ENCODE measurements around the gene ZFAND3.

The ZFAND3 gene

DNA sequence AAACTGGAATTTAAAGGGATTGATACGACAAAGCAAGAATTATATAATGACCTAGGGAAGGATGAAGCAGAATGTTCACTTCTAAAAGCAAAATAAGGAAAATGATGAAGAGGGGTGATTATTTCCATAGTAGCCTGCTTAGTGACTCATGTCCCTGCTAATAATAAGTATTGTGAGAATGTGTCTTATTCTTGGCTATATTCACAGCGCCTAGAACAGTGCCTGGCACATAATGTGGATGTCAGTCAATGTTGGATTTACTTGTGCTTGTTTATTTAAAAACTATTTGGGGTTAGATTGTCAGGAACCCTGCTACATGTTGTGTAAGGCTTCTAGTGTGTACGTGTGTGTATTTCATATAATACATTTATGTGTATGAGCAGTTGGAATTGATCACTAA lies 85.1 kb downstream of the ZFAND3 start:
- H2BK5ac ChIP-seq (ENCODE audit: low read depth, low read length, poor library complexity, severe bottlenecking) = no peak overlapping the region
- H3K27me3 ChIP-seq (ENCODE audit: control insufficient read depth in 1 of 2, insufficient read depth in 1 of 2, low read length in 2 of 2) = no peaks in the 10 kb centered on the region
- peaks cover 7% of the 10 kb centered on the region for H3K79me1 ChIP-seq (replicated peaks; ENCODE audit: low read length, poor library complexity, severe bottlenecking)
- no peaks in the 10 kb centered on the region for H3K9me3 ChIP-seq (ENCODE audit: control insufficient read depth, low read length)
- H2BK12ac ChIP-seq (ENCODE audit: low read length in 2 of 2) = no peak overlapping the region
- no peaks in the 10 kb centered on the region for H3K4me1 ChIP-seq (ENCODE audit: control insufficient read depth, insufficient read depth, low read depth, low read length)
- no peak overlapping the region for H3K27ac ChIP-seq (ENCODE audit: low read length, poor library complexity, severe bottlenecking)
- H4K8ac ChIP-seq (ENCODE audit: low read length) = no peak overlapping the region
- H3K23ac ChIP-seq (ENCODE audit: low read length in 2 of 2) = no peak overlapping the region
- no peak overlapping the region for H3K9ac ChIP-seq (ENCODE audit: low read length)
- no peak overlapping the region for H2AFZ ChIP-seq (ENCODE audit: low read depth, low read length)
- H3K36me3 ChIP-seq (ENCODE audit: control insufficient read depth in 1 of 2, insufficient read depth in 2 of 2, low read depth in 1 of 2, low read length in 2 of 2) = no peaks in the 10 kb centered on the region
- no peak overlapping the region for H2BK15ac ChIP-seq (ENCODE audit: low read depth, poor library complexity, severe bottlenecking)
- no peak overlapping the region for H3K4me2 ChIP-seq (ENCODE audit: low read length, poor library complexity, severe bottlenecking)
- H3K18ac ChIP-seq (ENCODE audit: low read depth in 1 of 2, low read length in 2 of 2) = no peak overlapping the region
- no peak overlapping the region for H3K14ac ChIP-seq (ENCODE audit: low read length in 2 of 2)
- H3K4ac ChIP-seq (ENCODE audit: low read depth in 1 of 2, low read length in 2 of 2) = no peak overlapping the region
- no peak overlapping the region for H2AK5ac ChIP-seq (ENCODE audit: low read length, severe bottlenecking)
- no peak for DNase-seq
- 98% methylated on average over 3 of the region's 3 CpGs for WGBS
- no peak overlapping the region for H4K91ac ChIP-seq (ENCODE audit: low read length)
- no peak overlapping the region for H3K4me3 ChIP-seq (ENCODE audit: insufficient read depth in 1 of 2, low read depth in 1 of 2, low read length in 2 of 2)
- no peak overlapping the region for H2BK120ac ChIP-seq (ENCODE audit: low read depth, low read length)

DNA sequence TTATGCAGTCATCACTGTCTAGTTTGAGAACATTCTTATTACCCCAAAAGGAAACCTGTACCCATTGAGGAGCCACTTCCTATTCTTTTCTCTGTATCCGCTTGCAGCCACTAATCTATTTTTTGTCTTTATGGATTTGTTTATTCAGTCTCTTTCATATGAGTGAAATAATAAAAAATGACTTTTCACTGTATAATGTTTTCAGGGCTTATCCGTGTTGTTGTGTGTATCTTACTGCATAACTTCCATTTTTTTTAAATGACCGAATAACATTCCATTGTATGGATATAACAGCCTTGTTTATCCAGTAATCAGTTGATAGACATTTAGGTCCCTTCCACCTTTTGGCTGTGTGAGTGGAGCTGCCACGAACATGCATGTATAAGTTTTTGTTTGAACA lies 86.6 kb downstream of the ZFAND3 start:
- H3K4me2 ChIP-seq (ENCODE audit: low read length, poor library complexity, severe bottlenecking) = no peak overlapping the region
- H3K79me1 ChIP-seq (replicated peaks; ENCODE audit: low read length, poor library complexity, severe bottlenecking) = peaks cover 5% of the 10 kb centered on the region
- no peak overlapping the region for H3K14ac ChIP-seq (ENCODE audit: low read length in 2 of 2)
- H4K91ac ChIP-seq (ENCODE audit: low read length) = no peak overlapping the region
- H2AK5ac ChIP-seq (ENCODE audit: low read length, severe bottlenecking) = no peak overlapping the region
- H3K9ac ChIP-seq (ENCODE audit: low read length) = no peak overlapping the region
- no peak overlapping the region for H2BK15ac ChIP-seq (ENCODE audit: low read depth, poor library complexity, severe bottlenecking)
- no peaks in the 10 kb centered on the region for H3K4me1 ChIP-seq (ENCODE audit: control insufficient read depth, insufficient read depth, low read depth, low read length)
- no peaks in the 10 kb centered on the region for H3K36me3 ChIP-seq (ENCODE audit: control insufficient read depth in 1 of 2, insufficient read depth in 2 of 2, low read depth in 1 of 2, low read length in 2 of 2)
- no peak overlapping the region for H2BK12ac ChIP-seq (ENCODE audit: low read length in 2 of 2)
- peak; percentile 20 for DNase-seq
- H2BK5ac ChIP-seq (ENCODE audit: low read depth, low read length, poor library complexity, severe bottlenecking) = no peak overlapping the region
- no peaks in the 10 kb centered on the region for H3K9me3 ChIP-seq (ENCODE audit: control insufficient read depth, low read length)
- H3K4ac ChIP-seq (ENCODE audit: low read depth in 1 of 2, low read length in 2 of 2) = no peak overlapping the region
- H3K27ac ChIP-seq (ENCODE audit: low read length, poor library complexity, severe bottlenecking) = no peak overlapping the region
- H3K27me3 ChIP-seq (ENCODE audit: control insufficient read depth in 1 of 2, insufficient read depth in 1 of 2, low read length in 2 of 2) = no peaks in the 10 kb centered on the region
- H3K18ac ChIP-seq (ENCODE audit: low read depth in 1 of 2, low read length in 2 of 2) = no peak overlapping the region
- 73% methylated on average over 1 of the region's 4 CpGs for WGBS
- H2AFZ ChIP-seq (ENCODE audit: low read depth, low read length) = no peak overlapping the region
- H3K4me3 ChIP-seq (ENCODE audit: insufficient read depth in 1 of 2, low read depth in 1 of 2, low read length in 2 of 2) = no peak overlapping the region
- no peak overlapping the region for H2BK120ac ChIP-seq (ENCODE audit: low read depth, low read length)
- no peak overlapping the region for H4K8ac ChIP-seq (ENCODE audit: low read length)
- no peak overlapping the region for H3K23ac ChIP-seq (ENCODE audit: low read length in 2 of 2)

DNA sequence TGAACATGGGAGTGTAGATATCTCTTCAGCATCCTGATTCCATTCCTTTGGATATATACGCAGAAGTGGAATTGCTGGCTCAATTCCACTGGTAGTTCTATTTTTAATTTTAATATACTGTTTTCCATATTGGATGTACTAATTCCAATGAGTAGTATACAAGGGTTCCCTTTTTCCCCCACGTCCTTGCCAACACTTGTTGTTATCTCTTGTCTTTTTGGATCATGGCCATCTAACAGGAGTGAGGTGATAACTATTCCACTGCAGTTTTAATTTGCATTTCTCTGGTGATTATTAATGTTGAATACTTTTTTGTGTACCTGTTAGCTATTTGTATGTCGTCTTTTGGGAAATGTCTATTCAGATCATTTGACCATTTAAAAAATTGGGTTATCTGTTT lies 91.5 kb downstream of the ZFAND3 start:
- Histone ChIP-seq H4K91ac (ENCODE audit: low read length) (no peak overlapping the region), H2AK5ac (ENCODE audit: low read length, severe bottlenecking) (no peak overlapping the region), H3K4me1 (ENCODE audit: control insufficient read depth, insufficient read depth, low read depth, low read length) (no peaks in the 10 kb centered on the region), H3K79me1 (replicated peaks; ENCODE audit: low read length, poor library complexity, severe bottlenecking) (peaks cover 8% of the 10 kb centered on the region), H3K36me3 (ENCODE audit: control insufficient read depth in 1 of 2, insufficient read depth in 2 of 2, low read depth in 1 of 2, low read length in 2 of 2) (peaks cover 0 to under 1% of the 10 kb centered on the region in 2 experiments), H3K4me3 (ENCODE audit: insufficient read depth in 1 of 2, low read depth in 1 of 2, low read length in 2 of 2) (no peak overlapping the region), H3K4me2 (ENCODE audit: low read length, poor library complexity, severe bottlenecking) (no peak overlapping the region), H4K8ac (ENCODE audit: low read length) (no peak overlapping the region), H3K9ac (ENCODE audit: low read length) (no peak overlapping the region), H3K23ac (ENCODE audit: low read length in 2 of 2) (no peak overlapping the region), H2BK12ac (ENCODE audit: low read length in 2 of 2) (no peak overlapping the region), H2BK120ac (ENCODE audit: low read depth, low read length) (no peak overlapping the region), H3K27ac (ENCODE audit: low read length, poor library complexity, severe bottlenecking) (no peak overlapping the region), H3K9me3 (ENCODE audit: control insufficient read depth, low read length) (no peaks in the 10 kb centered on the region), H3K18ac (ENCODE audit: low read depth in 1 of 2, low read length in 2 of 2) (no peak overlapping the region), H3K27me3 (ENCODE audit: control insufficient read depth in 1 of 2, insufficient read depth in 1 of 2, low read length in 2 of 2) (no peaks in the 10 kb centered on the region), H3K14ac (ENCODE audit: low read length in 2 of 2) (no peak overlapping the region), H2BK15ac (ENCODE audit: low read depth, poor library complexity, severe bottlenecking) (no peak overlapping the region), H2AFZ (ENCODE audit: low read depth, low read length) (no peak overlapping the region), H2BK5ac (ENCODE audit: low read depth, low read length, poor library complexity, severe bottlenecking) (no peak overlapping the region), H3K4ac (ENCODE audit: low read depth in 1 of 2, low read length in 2 of 2) (no peak overlapping the region)
- DNase-seq = no peak
- 89% methylated on average over 2 of the region's 3 CpGs for WGBS

DNA sequence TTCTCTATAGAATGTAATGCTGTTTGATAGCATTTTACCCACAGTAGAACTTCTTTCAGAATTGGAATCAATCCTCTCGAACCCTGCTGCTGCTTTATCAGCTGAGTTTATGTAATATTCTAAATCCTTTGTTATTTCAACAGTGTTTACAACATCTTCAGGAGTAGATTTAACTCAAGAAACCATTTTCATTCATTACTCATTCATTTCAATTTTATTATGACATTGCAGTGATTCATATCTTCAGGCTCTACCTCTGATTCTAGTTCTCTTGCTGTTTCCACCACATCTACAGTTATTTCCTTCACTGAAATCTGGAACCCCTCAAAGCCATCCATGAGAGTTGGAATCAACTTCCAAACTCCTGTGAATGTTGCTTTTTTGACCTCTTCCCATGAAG lies 93.7 kb downstream of the ZFAND3 start:
- Histone ChIP-seq H3K4ac (ENCODE audit: low read depth in 1 of 2, low read length in 2 of 2) (no peak overlapping the region), H4K8ac (ENCODE audit: low read length) (no peak overlapping the region), H3K14ac (ENCODE audit: low read length in 2 of 2) (no peak overlapping the region), H4K91ac (ENCODE audit: low read length) (no peak overlapping the region), H2BK5ac (ENCODE audit: low read depth, low read length, poor library complexity, severe bottlenecking) (no peak overlapping the region), H3K36me3 (ENCODE audit: control insufficient read depth in 1 of 2, insufficient read depth in 2 of 2, low read depth in 1 of 2, low read length in 2 of 2) (peaks cover 0 to 13% of the 10 kb centered on the region in 2 experiments), H3K23ac (ENCODE audit: low read length in 2 of 2) (no peak overlapping the region), H2BK120ac (ENCODE audit: low read depth, low read length) (no peak overlapping the region), H3K27ac (ENCODE audit: low read length, poor library complexity, severe bottlenecking) (no peak overlapping the region), H3K4me3 (ENCODE audit: insufficient read depth in 1 of 2, low read depth in 1 of 2, low read length in 2 of 2) (no peak overlapping the region), H2AK5ac (ENCODE audit: low read length, severe bottlenecking) (no peak overlapping the region), H2AFZ (ENCODE audit: low read depth, low read length) (no peak overlapping the region), H3K9ac (ENCODE audit: low read length) (no peak overlapping the region), H3K27me3 (ENCODE audit: control insufficient read depth in 1 of 2, insufficient read depth in 1 of 2, low read length in 2 of 2) (no peaks in the 10 kb centered on the region), H3K4me1 (ENCODE audit: control insufficient read depth, insufficient read depth, low read depth, low read length) (no peaks in the 10 kb centered on the region), H3K79me1 (replicated peaks; ENCODE audit: low read length, poor library complexity, severe bottlenecking) (peaks cover 8% of the 10 kb centered on the region), H2BK15ac (ENCODE audit: low read depth, poor library complexity, severe bottlenecking) (no peak overlapping the region), H3K18ac (ENCODE audit: low read depth in 1 of 2, low read length in 2 of 2) (no peak overlapping the region), H3K9me3 (ENCODE audit: control insufficient read depth, low read length) (no peaks in the 10 kb centered on the region), H3K4me2 (ENCODE audit: low read length, poor library complexity, severe bottlenecking) (no peak overlapping the region), H2BK12ac (ENCODE audit: low read length in 2 of 2) (no peak overlapping the region)
- no peak for DNase-seq
- no CpG with 5 or more reads among the region's 1 CpG for WGBS
